Epithelial cell of esophagus (primary cell): ENCODE data around the gene NUDT1.

ENCODE experiments used
- DNase-seq: peaks from one replicate; pipeline ENCODE4 v3.0.0; 2010; ENCODE audit warnings: low read depth
- H3K4me3 ChIP-seq: 2 replicates; pipeline ENCODE4 v1.5.1; 2011; ENCODE audit warnings: mild to moderate bottlenecking, low read length, control low read depth
- TF ChIP-seq, protein P1 (sequence below): IDR thresholded peaks from 2 replicates; pipeline ENCODE4 v1.5.1; 2011; ENCODE audit warnings: low read depth, mild to moderate bottlenecking, low read length, control low read depth, inconsistent platforms; ENCODE audit not compliant: insufficient read depth; ENCODE audit errors: missing control alignments

Gene NUDT1

DNA sequence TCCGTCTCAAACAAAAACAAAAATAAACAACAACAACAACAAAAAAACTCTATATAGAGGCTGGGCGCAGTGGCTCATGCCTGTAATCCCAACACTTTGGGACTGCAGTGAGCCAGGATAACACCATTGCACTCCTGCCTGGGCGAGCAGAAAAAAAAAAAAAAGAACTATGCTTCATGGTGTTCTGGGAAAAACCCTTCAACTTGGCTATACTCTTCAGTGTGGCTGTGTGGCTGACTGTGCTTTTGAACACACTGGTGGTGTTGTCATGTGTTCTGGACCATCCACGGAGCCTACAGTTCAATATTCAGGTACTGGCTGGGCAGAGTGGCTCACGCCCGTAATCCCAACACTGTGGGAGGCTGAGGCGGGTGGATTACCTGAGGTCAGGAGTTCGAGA lies 45.7 kb downstream of the NUDT1 start:
- TF ChIP-seq, protein P1, sequence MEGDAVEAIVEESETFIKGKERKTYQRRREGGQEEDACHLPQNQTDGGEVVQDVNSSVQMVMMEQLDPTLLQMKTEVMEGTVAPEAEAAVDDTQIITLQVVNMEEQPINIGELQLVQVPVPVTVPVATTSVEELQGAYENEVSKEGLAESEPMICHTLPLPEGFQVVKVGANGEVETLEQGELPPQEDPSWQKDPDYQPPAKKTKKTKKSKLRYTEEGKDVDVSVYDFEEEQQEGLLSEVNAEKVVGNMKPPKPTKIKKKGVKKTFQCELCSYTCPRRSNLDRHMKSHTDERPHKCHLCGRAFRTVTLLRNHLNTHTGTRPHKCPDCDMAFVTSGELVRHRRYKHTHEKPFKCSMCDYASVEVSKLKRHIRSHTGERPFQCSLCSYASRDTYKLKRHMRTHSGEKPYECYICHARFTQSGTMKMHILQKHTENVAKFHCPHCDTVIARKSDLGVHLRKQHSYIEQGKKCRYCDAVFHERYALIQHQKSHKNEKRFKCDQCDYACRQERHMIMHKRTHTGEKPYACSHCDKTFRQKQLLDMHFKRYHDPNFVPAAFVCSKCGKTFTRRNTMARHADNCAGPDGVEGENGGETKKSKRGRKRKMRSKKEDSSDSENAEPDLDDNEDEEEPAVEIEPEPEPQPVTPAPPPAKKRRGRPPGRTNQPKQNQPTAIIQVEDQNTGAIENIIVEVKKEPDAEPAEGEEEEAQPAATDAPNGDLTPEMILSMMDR: no peak
- no peak for DNase-seq
- H3K4me3 ChIP-seq: no peak overlapping the region

DNA sequence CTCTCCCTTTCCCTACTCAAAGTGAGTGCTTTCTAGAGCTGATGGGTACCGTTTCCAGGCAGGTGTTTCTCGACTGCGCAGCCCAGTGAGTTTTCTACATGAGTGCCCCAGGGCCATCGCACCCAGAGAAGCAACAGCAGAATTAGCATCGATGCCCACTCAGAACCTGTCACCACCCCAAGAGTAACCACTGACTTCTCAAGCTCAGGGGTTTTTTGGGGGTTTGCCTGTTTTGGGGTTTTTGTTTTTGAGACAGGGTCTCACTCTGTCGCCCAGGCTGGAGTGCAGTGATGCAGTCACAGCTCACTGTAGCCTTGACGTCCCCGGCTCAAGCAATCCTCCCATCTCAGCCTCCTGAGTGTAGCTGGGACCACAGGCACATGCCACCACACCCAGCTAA lies 46.5 kb downstream of the NUDT1 start:
- TF ChIP-seq, protein P1: no peak
- H3K4me3 ChIP-seq: no peak overlapping the region
- no peak for DNase-seq

DNA sequence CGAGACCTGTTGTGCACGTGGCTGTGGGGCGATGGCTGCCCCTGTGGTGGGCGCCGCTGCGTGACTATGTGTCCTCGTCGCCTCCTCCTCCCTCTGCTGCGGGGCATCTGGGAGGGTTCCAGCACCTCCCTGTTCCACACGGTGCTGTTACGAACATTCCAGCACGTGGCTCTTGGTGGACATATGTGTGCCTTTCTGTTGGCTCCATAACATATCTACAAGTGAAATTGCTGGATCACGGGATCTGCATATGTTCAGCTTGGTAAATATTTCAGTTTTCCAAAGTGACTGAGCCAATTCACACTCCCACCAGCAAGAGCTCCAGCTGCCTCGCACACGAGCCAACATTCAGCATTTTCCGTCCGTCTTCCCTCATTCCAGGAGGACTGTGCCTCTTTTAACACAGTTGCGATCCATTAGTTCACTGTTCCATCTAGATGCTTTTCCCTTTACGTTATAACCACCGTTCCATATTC lies 47.1 kb downstream of the NUDT1 start:
- TF ChIP-seq, protein P1: no peak
- DNase-seq: no peak
- H3K4me3 ChIP-seq: no peak overlapping the region

DNA sequence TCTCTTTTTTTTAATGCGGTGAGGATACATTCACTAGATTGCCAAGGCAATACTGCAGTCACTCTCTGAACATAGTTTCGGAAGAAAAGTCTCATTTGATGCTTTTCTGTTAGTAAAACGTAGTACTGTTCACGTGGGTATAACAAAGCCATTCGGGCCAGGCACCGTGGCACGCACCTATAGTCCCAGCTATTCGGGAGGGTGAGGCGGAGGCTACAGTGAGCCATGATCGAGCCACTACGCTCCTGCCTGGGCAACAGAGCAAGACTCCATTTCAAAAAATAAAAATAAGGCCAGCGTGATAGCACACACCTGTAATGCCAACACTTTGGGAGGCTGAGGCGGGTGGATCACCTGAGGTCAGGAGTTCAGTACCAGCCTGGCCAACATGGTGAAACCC lies 47.6 kb downstream of the NUDT1 start:
- no peak overlapping the region for H3K4me3 ChIP-seq
- TF ChIP-seq, protein P1: no peak
- no peak for DNase-seq

DNA sequence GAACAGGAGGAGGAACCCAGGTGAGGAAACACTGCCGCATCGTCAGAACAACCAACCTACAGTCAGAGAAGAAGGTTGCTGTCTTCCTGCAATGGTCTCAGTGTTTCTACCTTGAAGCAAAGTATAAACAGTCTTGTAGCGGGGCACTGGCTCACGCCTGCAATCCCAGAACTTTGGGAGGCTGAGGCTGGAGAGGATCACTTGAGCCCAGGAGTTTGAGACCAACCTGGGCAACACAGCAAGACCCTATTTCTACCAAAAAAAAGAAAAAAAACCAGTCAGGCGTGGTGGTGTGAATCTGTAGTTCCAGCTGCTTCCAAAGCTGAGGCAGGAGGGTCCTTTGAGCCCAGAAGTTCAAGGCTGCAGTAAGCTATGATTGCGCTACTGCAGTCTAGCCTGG lies 48.9 kb downstream of the NUDT1 start:
- TF ChIP-seq, protein P1: no peak
- no peak overlapping the region for H3K4me3 ChIP-seq
- no peak for DNase-seq

DNA sequence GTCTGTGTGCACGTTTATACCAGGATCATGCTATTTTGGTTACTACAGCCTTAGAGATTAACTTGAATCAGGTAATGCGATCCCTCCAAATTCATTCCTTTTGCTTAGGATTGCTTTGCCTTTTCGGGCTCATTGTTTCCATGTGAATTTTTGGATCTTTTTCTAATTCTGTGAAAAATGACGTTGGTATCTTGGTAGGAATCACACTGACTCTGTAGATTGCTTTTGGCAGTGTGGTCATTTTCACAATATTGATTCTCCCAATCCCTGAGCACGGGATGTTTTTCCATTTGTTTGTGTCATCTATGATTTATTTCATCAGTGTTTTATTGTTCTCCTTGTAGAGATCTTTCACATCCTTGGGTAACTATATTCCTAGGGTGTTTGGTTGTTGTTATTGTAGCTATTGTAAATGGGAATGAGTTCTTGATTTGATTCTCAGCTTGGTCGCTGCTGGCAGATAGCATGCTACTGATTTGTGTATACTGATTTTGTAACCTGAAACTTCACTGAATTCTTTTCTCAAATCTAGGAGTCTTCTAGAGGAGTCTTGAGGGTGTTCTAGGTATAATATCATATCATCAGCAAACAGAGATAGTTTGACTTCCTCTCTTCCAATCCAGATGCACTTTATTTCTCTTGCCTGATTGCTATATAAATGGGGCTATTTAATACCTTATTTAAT lies 54.1 kb downstream of the NUDT1 start:
- no peak overlapping the region for H3K4me3 ChIP-seq
- TF ChIP-seq, protein P1: no peak

DNA sequence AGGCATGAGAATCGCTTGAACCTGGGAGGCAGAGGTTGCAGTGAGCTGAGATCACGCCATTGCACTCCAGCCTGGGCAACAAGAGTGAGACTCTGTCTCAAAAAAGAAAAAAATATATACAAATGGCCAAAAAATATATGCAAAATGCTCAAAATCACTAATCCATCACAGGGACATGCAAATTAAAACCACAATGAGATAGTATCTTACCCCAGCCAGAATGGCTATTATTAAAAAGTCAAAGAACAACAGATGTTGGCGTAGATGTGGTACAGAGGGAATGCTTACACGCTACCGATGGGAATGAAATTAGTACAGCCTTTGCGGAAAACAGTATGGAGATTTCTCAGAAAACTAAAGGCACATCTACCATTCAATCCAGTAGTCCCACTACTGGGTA lies 54.8 kb downstream of the NUDT1 start:
- no peak for DNase-seq
- H3K4me3 ChIP-seq: no peak overlapping the region
- TF ChIP-seq, protein P1: no peak

More for the DNA sequence above, 54.1 kb downstream of the NUDT1 start:
- DNase-seq: no peak
